Fibroblast of the aortic adventitia (primary cell): ENCODE results near the gene IFITM1. TPM values are rescaled to one million over a fixed set of nuclear protein-coding genes. Genes with fewer than 3 reads are reported as not detected.
A peak's percentile ranks its signal among the peaks of the same experiment; 100 is the strongest.

Experiments used
- DNase-seq: peaks from one replicate; pipeline ENCODE4 v3.0.0-alpha.2; 2010; ENCODE audit warnings: low read depth
- H3K4me3 ChIP-seq: 2 replicates; pipeline ENCODE4 v1.5.1; 2011; ENCODE audit warnings: low read depth, mild to moderate bottlenecking, control low read depth, low read length, moderate library complexity
- CTCF ChIP-seq: IDR thresholded peaks from 2 replicates; pipeline ENCODE4 v1.5.1; 2011; ENCODE audit warnings: mild to moderate bottlenecking, low read length, control low read depth, inconsistent platforms; ENCODE audit not compliant: insufficient read depth
- total RNA-seq: library from RNA; depleted of rRNA; stranded (reverse); fragments of >200 nt; gene quantifications from 2 replicates; pipeline ENCODE4 v1.2.3, GENCODE V29; 2012; ENCODE audit warnings: low replicate concordance

The IFITM1 gene
- total RNA-seq, 1 donor: 24.2 TPM

- no peak for TF ChIP-seq CTCF
- no peak for DNase-seq
- H3K4me3 ChIP-seq: peak overlapping the region; percentile 51
These were observed 24.5 kb upstream of the IFITM1 start for GRCh38 chr11:289398-289711.

- peak overlapping the region; percentile 51 for H3K4me3 ChIP-seq
- no peak for TF ChIP-seq CTCF
- DNase-seq: no peak
These were observed 23.9 kb upstream of the IFITM1 start for GRCh38 chr11:289712-290620.

- no peak overlapping the region for H3K4me3 ChIP-seq
- no peak for TF ChIP-seq CTCF
- DNase-seq: no peak
These were observed 23.1 kb upstream of the IFITM1 start for GRCh38 chr11:290621-291231.

GRCh38 chr11:291281-292210 lies 22.3 kb upstream of the IFITM1 start:
- no peak for TF ChIP-seq CTCF
- no peak for DNase-seq

GRCh38 chr11:292211-293121 lies 21.4 kb upstream of the IFITM1 start:
- no peak for DNase-seq
- no peak overlapping the region for H3K4me3 ChIP-seq
- TF ChIP-seq CTCF: no peak

More at GRCh38 chr11:291281-292210, 22.3 kb upstream of the IFITM1 start:
- H3K4me3 ChIP-seq: no peak overlapping the region
